ENCODE results near the gene SCIN.
"Not testable (repeated sequence)": the region's sequence is repeated elsewhere in the genome, so short reads cannot be mapped to it uniquely, and the experiment has no call there.

SCIN gene

DNA sequence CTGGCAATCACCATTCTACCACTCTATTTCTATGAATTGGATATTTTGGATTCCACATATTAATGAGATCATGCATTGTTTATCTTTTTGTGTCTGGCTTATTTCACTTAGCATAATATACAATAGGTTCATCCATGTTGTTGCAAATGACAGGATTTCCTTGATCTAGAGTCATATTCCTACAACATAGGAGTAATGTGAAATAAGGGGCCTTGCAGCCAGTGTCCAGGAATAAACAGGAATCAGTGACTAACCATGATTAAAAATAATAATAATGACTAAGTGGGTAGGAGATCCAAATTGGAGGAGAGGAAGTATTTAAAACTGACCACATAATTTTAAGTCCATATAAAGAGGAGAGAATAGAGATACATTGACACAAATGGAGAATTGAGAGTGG is 49.9 kb downstream of the SCIN start:
- DNase-seq: no peak

- no peak for DNase-seq
Measured at GRCh38 chr7:12623223-12623622, 52.7 kb downstream of the SCIN start.

- no peak for DNase-seq
Measured at GRCh38 chr7:12623885-12624498, 53.5 kb downstream of the SCIN start.

GRCh38 chr7:12625836-12626235 is 55.3 kb downstream of the SCIN start:
- DNase-seq: no peak

DNA sequence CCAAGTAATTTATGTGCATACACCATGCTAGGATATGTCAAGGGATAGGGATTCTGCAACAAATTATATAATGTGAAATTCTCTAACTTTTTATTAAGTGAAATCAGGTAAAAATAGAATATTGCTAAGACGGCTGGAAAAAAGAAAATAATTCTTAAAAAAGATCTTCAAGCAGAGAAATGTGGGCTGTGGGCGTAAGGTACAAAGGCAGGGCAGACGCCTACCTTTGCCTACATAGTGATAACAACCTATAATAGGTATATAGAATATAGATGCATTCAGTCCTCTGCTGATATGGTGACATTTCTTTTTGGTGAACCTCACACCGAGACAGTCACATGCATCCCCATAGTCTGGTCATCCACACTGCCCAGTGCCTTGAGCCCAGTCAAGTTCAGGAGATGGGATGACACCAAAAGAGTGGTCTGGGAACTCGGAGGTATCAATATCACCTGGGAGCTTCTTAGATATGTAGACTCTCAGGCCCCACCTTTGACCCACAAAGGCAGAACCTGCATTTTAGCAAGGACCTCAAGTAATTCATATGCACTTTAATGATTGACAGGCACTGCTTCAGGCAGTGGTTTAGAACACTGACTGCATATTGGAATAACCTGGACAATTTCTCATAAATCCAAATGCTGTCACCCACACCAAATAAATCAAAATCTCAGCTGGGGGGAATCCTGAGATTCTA is 59.4 kb downstream of the SCIN start:
- DNase-seq: no peak

- no peak for DNase-seq
Measured at GRCh38 chr7:12630513-12630819, 59.9 kb downstream of the SCIN start.

DNA sequence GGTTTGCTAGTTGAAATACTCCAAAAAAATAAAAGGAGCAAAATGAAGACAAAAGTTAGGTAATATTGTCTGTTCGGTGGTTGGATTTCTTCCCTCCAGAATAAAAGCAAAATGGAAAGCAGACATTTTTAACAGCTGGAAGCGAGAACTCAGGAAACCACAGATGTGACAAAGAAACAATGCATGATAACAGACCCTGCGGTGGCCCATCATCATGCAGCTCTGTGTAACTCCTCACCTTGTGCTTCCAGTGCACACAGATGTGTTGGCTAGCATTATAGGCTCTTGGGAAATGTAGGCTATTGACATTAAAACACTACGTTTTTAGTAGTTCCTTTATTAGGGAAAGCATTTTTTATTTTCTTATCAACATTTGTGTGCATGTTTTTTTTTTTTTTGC is 63.1 kb downstream of the SCIN start:
- no peak for DNase-seq

- DNase-seq: no peak
Measured at GRCh38 chr7:12635830-12636229, 65.3 kb downstream of the SCIN start.

- DNase-seq: no peak
Measured at GRCh38 chr7:12637328-12637727, 66.8 kb downstream of the SCIN start.

DNA sequence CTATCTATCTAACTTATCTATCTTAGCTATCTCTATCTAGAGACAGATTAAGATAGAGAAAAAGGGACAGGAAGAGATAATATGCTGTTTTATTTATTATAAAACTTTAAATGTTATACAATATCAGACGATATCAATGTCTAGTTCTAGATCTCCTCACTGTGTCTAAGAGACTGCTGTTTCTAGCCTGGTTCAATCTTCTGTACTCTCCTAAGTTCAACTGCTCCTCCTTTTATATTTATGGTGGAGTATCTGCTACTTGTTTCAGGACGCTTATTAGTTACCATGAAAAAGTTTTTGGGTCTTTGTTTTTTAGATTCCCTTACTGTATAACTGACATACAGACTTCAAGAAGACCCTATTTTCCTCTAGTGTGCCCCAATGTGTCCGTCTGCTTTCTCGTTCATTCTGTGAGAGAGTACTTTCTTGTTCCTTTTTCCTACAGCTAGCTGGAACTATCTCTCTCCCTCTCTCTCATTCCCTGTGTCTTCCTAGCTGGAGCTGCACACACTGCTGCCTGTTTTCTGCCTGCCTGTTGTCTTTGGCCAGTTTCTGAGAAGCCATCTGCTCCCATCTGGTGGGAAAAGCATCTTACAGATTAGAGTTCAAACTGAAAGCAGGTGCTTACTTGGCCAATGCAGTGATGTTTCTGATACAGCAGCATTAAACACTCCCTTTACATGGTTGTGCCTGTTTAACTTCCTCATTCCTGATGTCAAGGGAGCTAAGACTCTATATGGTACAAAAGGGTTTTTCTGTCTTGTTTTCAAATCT is 67.5 kb downstream of the SCIN start:
- DNase-seq: no peak

- DNase-seq: no peak
Measured at GRCh38 chr7:12638851-12639456, 68.4 kb downstream of the SCIN start.

- no peak for DNase-seq
Measured at GRCh38 chr7:12640299-12641096, 70.0 kb downstream of the SCIN start.

- no peak for DNase-seq
Measured at GRCh38 chr7:12641196-12641595, 70.7 kb downstream of the SCIN start.

DNA sequence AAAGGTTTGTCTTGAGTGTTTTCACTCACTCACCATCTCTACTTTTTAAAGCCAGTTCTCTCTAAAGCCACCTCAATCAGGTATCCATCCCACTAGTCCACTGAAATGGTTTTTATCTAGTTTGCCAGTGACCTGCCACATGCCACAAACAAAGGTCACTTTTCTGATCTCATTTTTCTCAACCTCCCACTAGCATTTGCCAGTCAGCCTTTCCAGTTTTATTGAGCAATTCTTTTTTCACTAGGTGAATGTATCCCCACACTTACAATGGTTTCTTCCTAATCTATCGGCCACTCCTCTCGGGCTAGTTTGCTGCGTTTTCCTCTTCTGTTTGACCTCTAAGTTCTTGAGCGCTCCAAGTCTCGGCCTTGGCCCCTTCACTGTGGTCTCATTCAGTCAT is 72.0 kb downstream of the SCIN start:
- no peak for DNase-seq

GRCh38 chr7:12643001-12643643 is 72.6 kb downstream of the SCIN start:
- DNase-seq: no peak

GRCh38 chr7:12643644-12644043 is 73.1 kb downstream of the SCIN start:
- no peak for DNase-seq

- not testable (repeated sequence) for DNase-seq
Measured at GRCh38 chr7:12645212-12645611, 74.7 kb downstream of the SCIN start.

GRCh38 chr7:12646139-12646538 is 75.6 kb downstream of the SCIN start:
- no peak for DNase-seq

GRCh38 chr7:12647364-12648219 is 77.1 kb downstream of the SCIN start:
- DNase-seq: no peak

DNA sequence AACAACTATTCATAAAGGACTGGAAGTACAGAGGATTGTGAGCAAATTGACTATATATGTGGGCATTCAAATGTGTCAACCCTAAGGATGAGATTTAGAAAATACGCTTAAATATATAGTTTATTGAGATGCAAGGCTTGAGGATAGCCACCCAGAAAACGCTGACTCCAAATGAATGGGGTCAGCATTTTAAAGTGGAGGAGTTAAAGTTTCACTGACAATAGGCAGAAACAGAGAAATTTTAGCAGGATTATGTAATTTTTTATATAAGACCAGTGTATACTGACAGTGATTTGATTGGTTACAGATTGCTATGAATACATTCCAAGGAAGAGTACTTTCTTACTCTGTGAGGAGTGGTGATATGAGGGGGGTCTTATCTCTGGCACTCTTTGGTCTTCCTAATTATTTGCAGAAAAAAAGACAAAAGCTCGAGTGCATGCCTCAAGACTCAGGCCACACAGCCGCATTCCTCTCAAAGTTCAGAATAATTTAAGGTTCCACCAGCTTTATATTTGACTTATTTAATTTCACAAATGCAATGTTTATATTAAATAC is 78.3 kb downstream of the SCIN start:
- DNase-seq: no peak

DNA sequence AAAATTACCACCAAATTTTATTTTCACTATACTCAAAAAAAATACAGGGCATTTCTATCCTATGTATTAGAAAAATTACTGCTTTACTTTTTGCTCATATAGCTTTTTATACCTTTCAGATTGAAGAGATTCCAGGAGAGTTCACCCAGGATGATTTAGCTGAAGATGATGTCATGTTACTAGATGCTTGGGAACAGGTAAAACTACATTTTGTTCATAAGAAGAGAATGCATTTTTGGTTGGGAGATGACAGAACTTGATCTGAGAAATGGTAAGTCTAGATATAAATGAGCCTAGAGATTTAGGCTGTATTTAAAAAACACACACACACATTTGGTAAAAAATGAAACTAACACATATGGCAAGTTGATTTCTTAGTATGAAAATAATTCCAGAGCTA is 78.8 kb downstream of the SCIN start:
- DNase-seq: no peak
